Muscle of back (tissue), 13 donors: Measurements from ENCODE around the gene HMGB4. TPM values are rescaled to one million over a fixed set of nuclear protein-coding genes. Genes with fewer than 3 reads are reported as not detected.
A peak's percentile ranks its signal among the peaks of the same experiment; 100 is the strongest.

Source experiments
- DNase-seq, 3 donors: peaks; one replicate each; pipeline versions ENCODE4 v3.0.0 to v3.0.0-alpha.2; 2013
- long read RNA-seq, 9 donors: transcript quantifications; one replicate each; lab custom pipeline, GENCODE V29; 2026
- polyA plus RNA-seq, 10 donors: library from polyadenylated mRNA; unstranded; fragments of 120-200 nt; gene quantifications; one replicate each; pipeline ENCODE4 v1.2.1, GENCODE V29; 2013; ENCODE audit not compliant: insufficient read length in 10 of 10

Gene HMGB4
- not detected for polyA plus RNA-seq
- long read RNA-seq, donor 1: 0 reads
- long read RNA-seq, donor 2: 0 reads
- long read RNA-seq, donor 3: 0 reads
- long read RNA-seq, donor 4: 0 reads
- long read RNA-seq, donor 5: 0 reads
- long read RNA-seq, donor 6: 0 reads
- long read RNA-seq, donor 7: 0 reads
- long read RNA-seq, donor 8: 0 reads
- long read RNA-seq, donor 9: 0 reads

- DNase-seq: no peak
These were observed at the start of gene HMGB4 for GRCh38 chr1:33863779-33864178. HMGB4 (plus strand) TSS chr1:33864079; CDS start chr1:33864192, 113 bp downstream.

GRCh38 chr1:33814166-33814565, 49.7 kb upstream of the HMGB4 start:
- DNase-seq: no peak

GRCh38 chr1:33815061-33815460, 48.8 kb upstream of the HMGB4 start:
- DNase-seq: peak in 1 of 3 donors; percentile 29

- DNase-seq: no peak
These were observed 45.8 kb upstream of the HMGB4 start for GRCh38 chr1:33818071-33818470.

GRCh38 chr1:33819290-33819912, 44.5 kb upstream of the HMGB4 start:
- no peak for DNase-seq

- no peak for DNase-seq
These were observed 44.0 kb upstream of the HMGB4 start for GRCh38 chr1:33819913-33820311.

- DNase-seq: no peak
These were observed 43.1 kb upstream of the HMGB4 start for GRCh38 chr1:33820804-33821203.

GRCh38 chr1:33821291-33821690, 42.6 kb upstream of the HMGB4 start:
- no peak for DNase-seq

- DNase-seq: no peak
These were observed 41.5 kb upstream of the HMGB4 start for GRCh38 chr1:33822396-33822795.

- DNase-seq: no peak
These were observed 40.5 kb upstream of the HMGB4 start for GRCh38 chr1:33823401-33823800.

GRCh38 chr1:33823830-33824229, 40.0 kb upstream of the HMGB4 start:
- no peak for DNase-seq

- DNase-seq: no peak
These were observed 39.6 kb upstream of the HMGB4 start for GRCh38 chr1:33824321-33824720.

- no peak for DNase-seq
These were observed 38.9 kb upstream of the HMGB4 start for GRCh38 chr1:33824971-33825370.

GRCh38 chr1:33825506-33825905, 38.4 kb upstream of the HMGB4 start:
- no peak for DNase-seq

- DNase-seq: no peak
These were observed 37.6 kb upstream of the HMGB4 start for GRCh38 chr1:33826311-33826710.

GRCh38 chr1:33826711-33827110, 37.2 kb upstream of the HMGB4 start:
- DNase-seq: no peak

- no peak for DNase-seq
These were observed 35.8 kb upstream of the HMGB4 start for GRCh38 chr1:33828059-33828458.

- DNase-seq: no peak
These were observed 35.2 kb upstream of the HMGB4 start for GRCh38 chr1:33828654-33829053.

- DNase-seq: no peak
These were observed 27.0 kb upstream of the HMGB4 start for GRCh38 chr1:33836911-33837310.

GRCh38 chr1:33837635-33838034, 26.2 kb upstream of the HMGB4 start:
- no peak for DNase-seq

GRCh38 chr1:33841494-33841893, 22.4 kb upstream of the HMGB4 start:
- DNase-seq: no peak

- DNase-seq: no peak
These were observed 21.5 kb upstream of the HMGB4 start for GRCh38 chr1:33842348-33842747.

- no peak for DNase-seq
These were observed 19.7 kb upstream of the HMGB4 start for GRCh38 chr1:33844166-33844565.

- no peak for DNase-seq
These were observed 17.0 kb upstream of the HMGB4 start for GRCh38 chr1:33846861-33847260.
